H1 (cell line): Measurements from ENCODE around the gene HID1. TPM values are rescaled to one million over a fixed set of nuclear protein-coding genes. Genes with fewer than 3 reads are reported as not detected.

ENCODE experiments used
- CTCF ChIA-PET: fragments of 300-600 bp; sonication (Branson Sonifier 250); formaldehyde crosslinking; loops from one replicate; lab custom pipeline; 2021; ENCODE audit not compliant: partially characterized antibody; lab: Charles Lee
- POLR2A ChIA-PET: fragments of 300-600 bp; sonication (Branson Sonifier 250); formaldehyde crosslinking; loops from one replicate; lab custom pipeline; 2021; ENCODE audit warnings: inconsistent platforms; ENCODE audit not compliant: partially characterized antibody; lab: Charles Lee
- DNase-seq, 2 experiments: peaks; one replicate each; pipeline versions ENCODE4 v3.0.0 to v3.0.0-alpha.2; 2010 to 2022; ENCODE audit warnings: low spot score in 2 of 2, low read depth in 1 of 2, mixed read lengths in 1 of 2
- FAIRE-seq: peaks from 2 replicates; lab custom pipeline; 2011; peaks lifted over from hg19 to GRCh38; lab: Jason Lieb, UNC
- H2AFZ ChIP-seq: 2 replicates; pipeline ENCODE4 v1.8.1; 2012; ENCODE audit warnings: low read length, inconsistent platforms
- H2AK5ac ChIP-seq: 2 replicates; pipeline ENCODE4 v1.6.1; 2013; ENCODE audit warnings: low read depth, low read length
- H2BK120ac ChIP-seq: replicated peaks from 2 replicates; pipeline ENCODE3; 2013; ENCODE audit warnings: low read depth, low read length, inconsistent platforms
- H2BK12ac ChIP-seq: 2 replicates; pipeline ENCODE4 v1.6.1; 2013; ENCODE audit warnings: low read depth, low read length
- H2BK15ac ChIP-seq: 2 replicates; pipeline ENCODE4 v1.6.1; 2013; ENCODE audit warnings: low read length
- H2BK20ac ChIP-seq: 2 replicates; pipeline ENCODE4 v1.6.1; 2013; ENCODE audit warnings: low read length
- H2BK5ac ChIP-seq: 2 replicates; pipeline ENCODE4 v1.6.1; 2013; ENCODE audit warnings: low read depth, low read length
- H3K14ac ChIP-seq: 2 replicates; pipeline ENCODE4 v1.6.1; 2013; ENCODE audit warnings: inconsistent platforms; ENCODE audit not compliant: insufficient read length
- H3K18ac ChIP-seq: 2 replicates; pipeline ENCODE4 v1.6.1; 2013; ENCODE audit warnings: low read length; ENCODE audit errors: extremely low read depth
- H3K23ac ChIP-seq: 2 replicates; pipeline ENCODE4 v1.6.1; 2013; ENCODE audit warnings: inconsistent platforms; ENCODE audit not compliant: insufficient read length
- H3K23me2 ChIP-seq: 2 replicates; pipeline ENCODE4 v1.6.1; 2013; ENCODE audit warnings: low read depth, low read length
- H3K27ac ChIP-seq: 2 replicates; pipeline ENCODE4 v1.6.1; 2011; ENCODE audit warnings: low read depth, low read length, inconsistent platforms
- H3K27me3 ChIP-seq, 4 experiments: replicated peaks in 1 of 4; 1 replicate in 1 of 4; 2 replicates in 3 of 4; pipeline versions ENCODE4 v1.6.1 to v1.8.1; 2011 to 2013; ENCODE audit warnings: low read length in 3 of 4, mild to moderate bottlenecking in 3 of 4, inconsistent platforms in 2 of 4, mixed read lengths in 2 of 4, moderate library complexity in 1 of 4; ENCODE audit not compliant: control insufficient read depth in 3 of 4, insufficient read depth in 3 of 4; ENCODE audit errors: extremely low read depth in 1 of 4
- H3K36me3 ChIP-seq, 4 experiments: 2 replicates each; pipeline versions ENCODE4 v1.6.1 to v1.8.1; 2011 to 2013; ENCODE audit warnings: mild to moderate bottlenecking in 4 of 4, low read length in 3 of 4, moderate library complexity in 2 of 4, control low read depth in 1 of 4, inconsistent platforms in 1 of 4; ENCODE audit not compliant: insufficient read depth in 4 of 4, control insufficient read depth in 2 of 4
- H3K4ac ChIP-seq: replicated peaks from 2 replicates; pipeline ENCODE3; 2013; ENCODE audit warnings: low read length, low read depth, mixed read lengths, inconsistent platforms; ENCODE audit not compliant: insufficient read length
- H3K4me1 ChIP-seq, 4 experiments: replicated peaks in 1 of 4; 1 replicate in 1 of 4; 2 replicates in 3 of 4; pipeline versions ENCODE4 v1.6.1 to v1.8.1; 2011 to 2013; ENCODE audit warnings: low read length in 3 of 4, inconsistent platforms in 2 of 4, mixed read lengths in 1 of 4; ENCODE audit not compliant: insufficient read depth in 4 of 4, control insufficient read depth in 3 of 4
- H3K4me2 ChIP-seq, 2 experiments: 2 replicates each; pipeline versions ENCODE4 v1.6.1 to v1.8.1; 2011 to 2013; ENCODE audit warnings: low read depth in 2 of 2, low read length in 2 of 2, control low read depth in 1 of 2, inconsistent platforms in 1 of 2, mild to moderate bottlenecking in 1 of 2; ENCODE audit not compliant: insufficient read depth in 1 of 2
- H3K4me3 ChIP-seq, 4 experiments: fragments of 200-600, 300-600 bp in 1 of 4; sonication (generic), shearing (Covaris generic), sonication (Bioruptor Twin) in 1 of 4; 2 replicates each; pipeline versions ENCODE4 v1.5.1 to v1.8.1; 2011 to 2016; ENCODE audit warnings: low read length in 4 of 4, low read depth in 3 of 4, control low read depth in 2 of 4, inconsistent platforms in 2 of 4, mild to moderate bottlenecking in 2 of 4, mixed read lengths in 1 of 4, moderate library complexity in 1 of 4; ENCODE audit not compliant: insufficient read depth in 2 of 4; ENCODE audit errors: extremely low read depth in 1 of 4
- H3K56ac ChIP-seq: replicated peaks from 2 replicates; pipeline ENCODE3; 2013; ENCODE audit warnings: low read depth, mild to moderate bottlenecking, mixed read lengths, low read length, inconsistent platforms; ENCODE audit not compliant: insufficient read length
- H3K79me1 ChIP-seq: 2 replicates; pipeline ENCODE4 v1.6.1; 2013; ENCODE audit warnings: low read depth, low read length, control low read depth
- H3K79me2 ChIP-seq, 2 experiments: 2 replicates each; pipeline versions ENCODE4 v1.6.1 to v1.8.1; 2012 to 2013; ENCODE audit warnings: low read length in 2 of 2, mild to moderate bottlenecking in 2 of 2, inconsistent platforms in 1 of 2; ENCODE audit not compliant: insufficient read depth in 2 of 2, control insufficient read depth in 1 of 2
- H3K9ac ChIP-seq, 4 experiments: replicated peaks in 1 of 4; 1 replicate in 1 of 4; 2 replicates in 3 of 4; pipeline versions ENCODE4 v1.6.1 to v1.8.1; 2011 to 2013; ENCODE audit warnings: low read depth in 3 of 4, low read length in 3 of 4, control low read depth in 2 of 4, mild to moderate bottlenecking in 2 of 4, moderate library complexity in 2 of 4, inconsistent platforms in 1 of 4; ENCODE audit errors: extremely low read depth in 1 of 4
- H3K9me3 ChIP-seq, 2 experiments: 2 replicates each; pipeline versions ENCODE4 v1.6.1 to v1.8.1; 2012 to 2013; ENCODE audit warnings: mild to moderate bottlenecking in 2 of 2, moderate library complexity in 2 of 2, control low read depth in 1 of 2, inconsistent platforms in 1 of 2, low read depth in 1 of 2, low read length in 1 of 2, mixed read lengths in 1 of 2; ENCODE audit not compliant: insufficient read depth in 2 of 2
- H4K20me1 ChIP-seq, 2 experiments: replicated peaks in 1 of 2; 2 replicates each; pipeline versions ENCODE3 to v1.8.1; 2011 to 2013; ENCODE audit warnings: inconsistent platforms in 2 of 2, low read length in 2 of 2, mild to moderate bottlenecking in 1 of 2; ENCODE audit not compliant: insufficient read depth in 2 of 2, control insufficient read depth in 1 of 2
- H4K5ac ChIP-seq: 2 replicates; pipeline ENCODE4 v1.6.1; 2013; ENCODE audit warnings: low read length, low read depth, mixed read lengths, inconsistent platforms; ENCODE audit not compliant: insufficient read length
- H4K8ac ChIP-seq: 2 replicates; pipeline ENCODE4 v1.8.0; 2013; ENCODE audit warnings: mild to moderate bottlenecking, moderate library complexity, low read length, inconsistent platforms; ENCODE audit not compliant: insufficient read depth; ENCODE audit errors: extremely low read depth
- H4K91ac ChIP-seq: replicated peaks from 2 replicates; pipeline ENCODE3; 2013; ENCODE audit warnings: low read length, mixed read lengths, inconsistent platforms; ENCODE audit not compliant: insufficient read length
- BCL11A ChIP-seq, 2 experiments: IDR thresholded peaks; one replicate each; pipeline ENCODE4 v1.6.1; 2011; ENCODE audit warnings: low read depth in 2 of 2, low read length in 2 of 2, mild to moderate bottlenecking in 2 of 2
- CEBPB ChIP-seq: IDR thresholded peaks from 2 replicates; pipeline ENCODE4 v1.6.1; 2012; ENCODE audit warnings: low read depth, low read length
- CREB1 ChIP-seq: IDR thresholded peaks from 2 replicates; pipeline ENCODE4 v1.6.1; 2012; ENCODE audit warnings: inconsistent platforms
- EP300 ChIP-seq, 2 experiments: IDR thresholded peaks; 1 replicate in 1 of 2; 2 replicates in 1 of 2; pipeline ENCODE4 v1.6.1; 2011 to 2012; ENCODE audit warnings: low read depth in 2 of 2, low read length in 2 of 2, mild to moderate bottlenecking in 2 of 2, borderline replicate concordance in 1 of 2, inconsistent platforms in 1 of 2, moderate library complexity in 1 of 2
- GABPA ChIP-seq: IDR thresholded peaks from 2 replicates; pipeline ENCODE4 v1.6.1; 2011; ENCODE audit warnings: mild to moderate bottlenecking, low read length, moderate library complexity, borderline replicate concordance; ENCODE audit not compliant: insufficient read depth
- KDM5A ChIP-seq: fragments of 200-600 bp; IDR thresholded peaks from 2 replicates; pipeline ENCODE4 v1.7.1; 2012; ENCODE audit warnings: mild to moderate bottlenecking, low read length, inconsistent platforms, mixed read lengths
- RFX5 ChIP-seq: IDR thresholded peaks from 2 replicates; pipeline ENCODE4 v1.6.1; 2011; ENCODE audit warnings: low read depth, low read length, improper control_type of control experiment, borderline replicate concordance
- SAP30 ChIP-seq: fragments of 300-600 bp; sonication (generic); IDR thresholded peaks from 2 replicates; pipeline ENCODE4 v1.7.1; 2012; ENCODE audit warnings: low read length, moderate library complexity, mild to moderate bottlenecking, inconsistent platforms; ENCODE audit not compliant: insufficient read depth, insufficient replicate concordance
- SIX5 ChIP-seq: IDR thresholded peaks from 2 replicates; pipeline ENCODE4 v1.6.1; 2011; ENCODE audit warnings: mild to moderate bottlenecking, low read depth, low read length
- SP2 ChIP-seq: IDR thresholded peaks from 2 replicates; pipeline ENCODE4 v1.6.1; 2012; ENCODE audit warnings: mild to moderate bottlenecking, low read length, inconsistent platforms
- TBP ChIP-seq: IDR thresholded peaks from 2 replicates; pipeline ENCODE4 v1.6.1; 2011; ENCODE audit warnings: low read depth, low read length, improper control_type of control experiment
- TEAD4 ChIP-seq: IDR thresholded peaks from 2 replicates; pipeline ENCODE4 v1.6.1; 2012; ENCODE audit warnings: low read depth, low read length, inconsistent platforms, mixed read lengths
- ZNF274 ChIP-seq: IDR thresholded peaks from 2 replicates; pipeline ENCODE4 v1.7.0; 2012; ENCODE audit warnings: low read length, borderline replicate concordance; ENCODE audit errors: extremely low read depth
- WGBS, 2 experiments: shearing (Covaris generic) in 1 of 2; methylation state at CpG; one replicate each; pipeline versions ENCODE4 v1.1.6 to v1.1.7; 2013 to 2015; ENCODE audit warnings: low lambda C conversion rate in 2 of 2, mixed read lengths in 2 of 2, inconsistent platforms in 1 of 2, low coverage in 1 of 2, missing lambda C conversion rate in 1 of 2; ENCODE audit not compliant: insufficient replicate concordance in 2 of 2, insufficient coverage in 1 of 2, insufficient read length in 1 of 2; ENCODE audit errors: extremely low coverage in 1 of 2, missing lambda C conversion rate in 1 of 2; 5-methylcytosine and 5-hydroxymethylcytosine counted together
- polyA plus RNA-seq, 7 experiments: library from polyadenylated mRNA; depleted of rRNA in 3 of 7; stranded (reverse) in 5 of 7; unstranded in 2 of 7; fragments of >200 nt in 5 of 7; fragments of 200-250 nt in 2 of 7; gene quantifications; 1 replicate in 5 of 7; 2 replicates in 1 of 7; 4 replicates in 1 of 7; pipeline versions ENCODE4 v1.2.1 to v1.2.3, GENCODE V29; 2011 to 2013; ENCODE audit warnings: missing spikeins in 2 of 7, mixed read lengths in 2 of 7
- total RNA-seq: library from RNA; stranded (reverse); fragmentation: NEBNext Ultra II Directional; extraction: Animal tissue kit (Norgen Biotek cat#: 25700); gene quantifications from 2 replicates; pipeline ENCODE4 v1.2.1, GENCODE V29; 2021

The HID1 gene
- total and polyA plus RNA-seq, 2 of the 8 experiments (the other 6 are each of a cell fraction or from before 2014, with no cell fraction given), result 15.1 to 25.9 TPM

- peaks cover 0 to 9% (median 8%) of the 10 kb centered on the region in 4 experiments; a peak in 6 of 7 replicates for H3K4me1 ChIP-seq
- no peaks in the 10 kb centered on the region for H3K36me3 ChIP-seq
- H2BK5ac ChIP-seq, result no peak overlapping the region
- H2BK20ac ChIP-seq, result no peak overlapping the region
- H4K20me1 ChIP-seq, result peaks cover 0 to 4% of the 10 kb centered on the region in 2 experiments
- H3K56ac ChIP-seq, result no peak overlapping the region
- no peak overlapping the region for H2BK120ac ChIP-seq
- no peak overlapping the region for H3K23ac ChIP-seq
- H3K9ac ChIP-seq, result no peak overlapping the region
- H3K23me2 ChIP-seq, result no peaks in the 10 kb centered on the region
- H3K18ac ChIP-seq, result no peak overlapping the region
- no peak overlapping the region for H3K4me3 ChIP-seq
- H3K27me3 ChIP-seq, result peaks cover 0 to 3% (median 0%) of the 10 kb centered on the region in 4 experiments; a peak in 4 of 7 replicates
- DNase-seq (no peak), FAIRE-seq (no peak)
- no peak overlapping the region for H3K27ac ChIP-seq
- H4K5ac ChIP-seq, result no peak overlapping the region
- no peaks in the 10 kb centered on the region for H3K79me2 ChIP-seq
- no peak overlapping the region for H3K4me2 ChIP-seq
- H2BK12ac ChIP-seq, result peak overlapping the region; percentile 72; the same call in 1 of the 2 replicates
- H3K14ac ChIP-seq, result no peak overlapping the region
- no peak overlapping the region for H4K8ac ChIP-seq
- H3K9me3 ChIP-seq, result no peaks in the 10 kb centered on the region
- 0 out of 2 replicates have a peak overlapping the region, but pooled peaks have one; percentile 24 for H2BK15ac ChIP-seq
- H3K4ac ChIP-seq, result no peak overlapping the region
- no peak overlapping the region; the same call in 1 of the 2 replicates for H2AK5ac ChIP-seq
- no peaks in the 10 kb centered on the region for H3K79me1 ChIP-seq
- CTCF ChIA-PET, result interaction anchor here (1.0 to 49.9 kb wide), 4 partner anchors 8 to 54 kb away, joined by 3 to 1072 read pairs (median 4); partner anchors contain the start of gene OTOP2
- WGBS, 2 experiments, result 83% methylated on average over 13 of the region's 13 CpGs; no CpG with 5 or more reads in 1 of the 2 experiments
- H4K91ac ChIP-seq, result peak overlapping the region; percentile 27
- POLR2A ChIA-PET, result interaction anchor here (2.3 kb wide), 1 partner anchor 10 kb away, joined by 7 read pairs; no protein-coding TSS in a partner anchor
- H2AFZ ChIP-seq, result no peak overlapping the region
- TF ChIP-seq CREB1, result no peak
- no peak for TF ChIP-seq RFX5
- TF ChIP-seq TBP, result no peak
- no peak for TF ChIP-seq SIX5
- no peak for TF ChIP-seq SAP30
- no peak for TF ChIP-seq TEAD4
- no peak for TF ChIP-seq KDM5A
- no peak for TF ChIP-seq ZNF274
- TF ChIP-seq BCL11A (IDR thresholded peaks at IDR 0.05; ENCODE audit: low read depth in 2 of 2, low read length in 2 of 2), result no peak
- no peak for TF ChIP-seq CEBPB
- TF ChIP-seq EP300 (IDR thresholded peaks at IDR 0.05; ENCODE audit: borderline replicate concordance in 1 of 2, low read depth in 2 of 2, low read length in 2 of 2), result no peak
- TF ChIP-seq GABPA, result no peak
- TF ChIP-seq SP2, result no peak
These were observed 56.3 kb downstream of the HID1 start for GRCh38 chr17:74916136-74916850.
